ENCODE data around the gene PTPRR.

DNA sequence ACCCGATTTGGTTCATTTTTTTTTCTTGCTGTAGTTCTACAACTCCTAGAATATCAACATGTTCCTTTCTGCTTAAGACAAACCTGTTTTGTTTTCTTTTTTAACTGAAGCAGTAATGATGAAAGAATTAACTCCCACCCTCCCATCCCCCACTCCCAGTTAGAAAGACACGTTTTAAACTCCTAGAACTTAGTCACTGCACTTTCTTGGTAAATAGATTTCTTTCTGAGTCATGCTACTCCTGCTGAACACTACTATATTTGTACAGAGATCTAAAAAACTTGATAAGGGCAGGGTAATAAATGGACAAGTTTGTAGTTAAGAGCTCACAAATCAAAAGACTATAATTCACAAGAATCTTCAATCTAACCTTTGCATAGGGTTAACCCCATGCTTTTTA is 164.4 kb downstream of the PTPRR start:
- TF ChIP-seq, protein P1, sequence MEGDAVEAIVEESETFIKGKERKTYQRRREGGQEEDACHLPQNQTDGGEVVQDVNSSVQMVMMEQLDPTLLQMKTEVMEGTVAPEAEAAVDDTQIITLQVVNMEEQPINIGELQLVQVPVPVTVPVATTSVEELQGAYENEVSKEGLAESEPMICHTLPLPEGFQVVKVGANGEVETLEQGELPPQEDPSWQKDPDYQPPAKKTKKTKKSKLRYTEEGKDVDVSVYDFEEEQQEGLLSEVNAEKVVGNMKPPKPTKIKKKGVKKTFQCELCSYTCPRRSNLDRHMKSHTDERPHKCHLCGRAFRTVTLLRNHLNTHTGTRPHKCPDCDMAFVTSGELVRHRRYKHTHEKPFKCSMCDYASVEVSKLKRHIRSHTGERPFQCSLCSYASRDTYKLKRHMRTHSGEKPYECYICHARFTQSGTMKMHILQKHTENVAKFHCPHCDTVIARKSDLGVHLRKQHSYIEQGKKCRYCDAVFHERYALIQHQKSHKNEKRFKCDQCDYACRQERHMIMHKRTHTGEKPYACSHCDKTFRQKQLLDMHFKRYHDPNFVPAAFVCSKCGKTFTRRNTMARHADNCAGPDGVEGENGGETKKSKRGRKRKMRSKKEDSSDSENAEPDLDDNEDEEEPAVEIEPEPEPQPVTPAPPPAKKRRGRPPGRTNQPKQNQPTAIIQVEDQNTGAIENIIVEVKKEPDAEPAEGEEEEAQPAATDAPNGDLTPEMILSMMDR (IDR thresholded peaks at IDR 0.05; ENCODE audit: low read depth, low read length) = no peak
- TF ChIP-seq POLR2A (IDR thresholded peaks at IDR 0.05; ENCODE audit: extremely low read depth, insufficient read length) (no peak), MYC (IDR thresholded peaks at IDR 0.05; ENCODE audit: low read depth, low read length) (no peak)
